HFFc6 (cell line): ENCODE measurements around the gene MRPS24. TPM values are rescaled to one million over a fixed set of nuclear protein-coding genes. Genes with fewer than 3 reads are reported as not detected.

ENCODE experiments used
- DNase-seq: peaks from one replicate; pipeline ENCODE4 v3.0.0-alpha.2; 2018
- H3K27ac Mint-ChIP-seq: 2 replicates; pipeline ENCODE4 v1.8.0; 2020; ENCODE audit warnings: mild to moderate bottlenecking, mixed read lengths
- H3K27me3 Mint-ChIP-seq: 2 replicates; pipeline ENCODE4 v1.8.0; 2021; ENCODE audit warnings: mild to moderate bottlenecking, moderate library complexity, mixed read lengths; ENCODE audit not compliant: insufficient read depth
- H3K36me3 Mint-ChIP-seq: 2 replicates; pipeline ENCODE4 v1.8.0; 2021; ENCODE audit warnings: low read depth, mixed read lengths
- H3K4me1 Mint-ChIP-seq: 2 replicates; pipeline ENCODE4 v1.8.0; 2020; ENCODE audit warnings: low read depth, mixed read lengths
- H3K4me3 Mint-ChIP-seq: 2 replicates; pipeline ENCODE4 v1.8.0; 2020; ENCODE audit warnings: mild to moderate bottlenecking, moderate library complexity, mixed read lengths
- H3K9me3 Mint-ChIP-seq: 2 replicates; pipeline ENCODE4 v1.8.0; 2020; ENCODE audit warnings: mild to moderate bottlenecking, mixed read lengths
- total RNA-seq, 6 experiments: library from RNA; stranded (reverse); fragmentation: NEBNext Ultra II Directional; extraction: Animal tissue kit (Norgen Biotek cat#: 25700); gene quantifications; 2 replicates in 1 of 6; 3 replicates in 5 of 6; pipeline ENCODE4 v1.2.3, GENCODE V29; 2021
- TF ChIP-seq, protein P1 (sequence below): fragments of 200-600 bp; sonication (generic); IDR thresholded peaks from 2 replicates; pipeline ENCODE4 v1.5.0; 2021; ENCODE audit warnings: antibody characterized with exemption, mild to moderate bottlenecking

Gene MRPS24
- total RNA-seq, 6 experiments from 2014 or later, result 158 to 211 (median 199) TPM

DNA sequence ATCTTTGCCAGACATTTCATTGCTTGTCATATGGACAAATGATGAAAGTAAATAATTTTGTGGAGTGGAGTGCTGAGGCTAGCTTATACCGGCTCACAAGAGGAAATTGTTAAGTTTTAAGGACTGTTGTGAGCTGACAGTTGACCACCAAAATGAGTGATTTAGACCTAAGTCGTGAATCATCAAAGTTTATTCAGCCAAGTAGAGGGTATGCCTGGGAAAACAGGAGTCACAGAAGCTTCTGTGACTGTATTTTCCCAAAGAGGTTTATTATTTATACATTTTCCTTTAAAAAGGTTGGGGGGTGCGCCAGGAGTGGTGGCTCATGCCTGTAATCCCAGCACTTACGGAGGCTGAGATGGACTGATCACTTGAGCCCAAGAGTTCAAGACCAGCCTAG, 21.8 kb downstream of the MRPS24 start:
- peak; percentile 14 for DNase-seq

DNA sequence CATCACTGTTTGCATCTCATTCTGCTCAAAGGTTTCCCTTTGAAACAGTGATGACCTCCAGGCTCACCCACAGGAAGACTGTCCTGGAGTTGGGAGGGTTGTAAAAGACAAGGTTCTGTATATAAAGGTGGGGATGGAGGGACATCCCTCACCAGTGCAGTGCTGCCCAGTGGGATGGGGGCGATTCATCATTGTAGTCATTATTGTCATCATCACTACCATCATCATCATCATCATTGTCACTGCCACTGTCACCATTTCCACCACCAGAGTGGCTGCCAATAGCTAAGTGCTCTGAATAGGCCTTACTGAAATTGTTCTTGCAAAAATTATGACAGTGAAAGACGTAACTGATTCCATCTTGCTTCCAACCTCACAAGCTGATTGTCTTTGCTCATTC, 24.7 kb downstream of the MRPS24 start:
- TF ChIP-seq, protein P1, sequence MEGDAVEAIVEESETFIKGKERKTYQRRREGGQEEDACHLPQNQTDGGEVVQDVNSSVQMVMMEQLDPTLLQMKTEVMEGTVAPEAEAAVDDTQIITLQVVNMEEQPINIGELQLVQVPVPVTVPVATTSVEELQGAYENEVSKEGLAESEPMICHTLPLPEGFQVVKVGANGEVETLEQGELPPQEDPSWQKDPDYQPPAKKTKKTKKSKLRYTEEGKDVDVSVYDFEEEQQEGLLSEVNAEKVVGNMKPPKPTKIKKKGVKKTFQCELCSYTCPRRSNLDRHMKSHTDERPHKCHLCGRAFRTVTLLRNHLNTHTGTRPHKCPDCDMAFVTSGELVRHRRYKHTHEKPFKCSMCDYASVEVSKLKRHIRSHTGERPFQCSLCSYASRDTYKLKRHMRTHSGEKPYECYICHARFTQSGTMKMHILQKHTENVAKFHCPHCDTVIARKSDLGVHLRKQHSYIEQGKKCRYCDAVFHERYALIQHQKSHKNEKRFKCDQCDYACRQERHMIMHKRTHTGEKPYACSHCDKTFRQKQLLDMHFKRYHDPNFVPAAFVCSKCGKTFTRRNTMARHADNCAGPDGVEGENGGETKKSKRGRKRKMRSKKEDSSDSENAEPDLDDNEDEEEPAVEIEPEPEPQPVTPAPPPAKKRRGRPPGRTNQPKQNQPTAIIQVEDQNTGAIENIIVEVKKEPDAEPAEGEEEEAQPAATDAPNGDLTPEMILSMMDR, result no peak
- H3K9me3 Mint-ChIP-seq, result no peaks in the 10 kb centered on the region
- DNase-seq, result no peak
- H3K27me3 Mint-ChIP-seq, result peaks cover 2% of the 10 kb centered on the region
- H3K4me1 Mint-ChIP-seq, result peaks cover 19% of the 10 kb centered on the region
- no peak overlapping the region for H3K27ac Mint-ChIP-seq
- H3K36me3 Mint-ChIP-seq, result no peaks in the 10 kb centered on the region
- H3K4me3 Mint-ChIP-seq, result no peak overlapping the region

More for the DNA sequence above, 21.8 kb downstream of the MRPS24 start:
- Mint-ChIP-seq H3K27ac (no peak overlapping the region), H3K27me3 (peaks cover 15% of the 10 kb centered on the region), H3K9me3 (no peaks in the 10 kb centered on the region), H3K4me3 (no peak overlapping the region), H3K4me1 (peaks cover 19% of the 10 kb centered on the region), H3K36me3 (no peaks in the 10 kb centered on the region; the same call in 1 of the 2 replicates)
- TF ChIP-seq, protein P1, result no peak

DNA sequence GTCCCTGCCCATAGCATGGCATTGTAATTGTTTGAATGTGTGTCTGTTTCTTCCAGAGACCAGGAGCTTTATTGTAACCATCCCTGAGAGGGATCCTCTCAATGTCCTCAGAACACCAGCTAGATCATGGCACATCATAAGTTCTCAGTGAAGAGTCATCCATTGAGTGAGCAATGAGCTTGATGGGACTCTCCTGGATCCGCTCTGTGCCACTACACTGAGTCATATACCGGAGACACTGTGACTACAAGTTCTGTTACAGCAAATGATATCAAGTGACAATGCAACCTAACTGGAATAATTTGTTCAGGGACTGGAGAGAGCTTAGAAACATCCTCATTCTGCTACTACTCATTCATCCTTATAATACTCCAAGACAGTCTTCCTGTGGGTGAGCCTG, 25.1 kb downstream of the MRPS24 start:
- TF ChIP-seq, protein P1, result no peak
- H3K9me3 Mint-ChIP-seq, result no peaks in the 10 kb centered on the region
- H3K4me3 Mint-ChIP-seq, result no peak overlapping the region
- peaks cover 2% of the 10 kb centered on the region for H3K27me3 Mint-ChIP-seq
- no peak overlapping the region for H3K27ac Mint-ChIP-seq
- H3K36me3 Mint-ChIP-seq, result no peaks in the 10 kb centered on the region
- DNase-seq, result peak; percentile 30
- peaks cover 19% of the 10 kb centered on the region for H3K4me1 Mint-ChIP-seq

DNA sequence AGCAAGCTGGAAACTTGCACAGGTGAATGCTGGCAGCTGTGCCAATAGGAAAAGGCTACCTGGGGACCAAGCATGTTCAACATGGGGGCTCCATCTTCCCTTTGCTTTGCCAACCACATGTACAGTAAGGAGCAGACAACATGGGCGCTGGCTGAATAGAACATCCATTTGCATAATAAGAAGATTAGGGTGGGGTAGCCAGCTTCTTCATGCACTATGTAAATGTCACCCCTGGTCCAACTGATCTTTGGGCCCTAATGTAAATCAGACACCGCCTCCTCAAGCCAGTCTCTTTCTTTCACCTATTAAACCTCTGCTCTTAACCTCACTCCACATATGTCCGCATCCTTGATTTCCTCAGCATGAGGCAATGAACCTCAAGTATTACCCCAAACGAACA, 26.0 kb downstream of the MRPS24 start:
- no peak overlapping the region for H3K27ac Mint-ChIP-seq
- H3K9me3 Mint-ChIP-seq, result no peaks in the 10 kb centered on the region
- no peaks in the 10 kb centered on the region for H3K36me3 Mint-ChIP-seq
- peaks cover 25% of the 10 kb centered on the region for H3K4me1 Mint-ChIP-seq
- peaks cover 3% of the 10 kb centered on the region for H3K27me3 Mint-ChIP-seq
- TF ChIP-seq, protein P1, result no peak
- no peak for DNase-seq
- no peak overlapping the region for H3K4me3 Mint-ChIP-seq

DNA sequence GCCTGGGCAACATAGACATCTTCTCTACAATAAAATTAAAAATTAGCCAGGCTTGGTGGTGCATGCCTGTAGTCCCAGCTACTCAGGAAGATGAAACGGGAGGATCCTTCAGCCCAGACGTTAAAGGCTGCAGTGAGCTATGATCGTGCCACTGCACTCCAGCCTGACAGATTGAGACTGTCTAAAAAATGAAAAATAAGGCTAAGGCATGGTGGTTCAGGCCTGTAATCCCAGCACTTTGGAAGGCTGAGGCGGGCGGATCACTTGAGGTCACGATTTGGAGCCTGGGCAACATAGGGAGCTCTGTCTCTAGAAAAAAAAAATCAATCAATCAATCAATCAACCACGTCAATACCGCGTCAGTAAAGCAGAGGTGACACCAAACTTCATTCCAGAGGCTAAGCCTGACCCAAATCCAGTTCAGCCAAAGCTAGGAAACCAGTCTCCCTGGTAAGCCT, 31.1 kb downstream of the MRPS24 start:
- peaks cover 13% of the 10 kb centered on the region for H3K4me1 Mint-ChIP-seq
- H3K27me3 Mint-ChIP-seq, result peaks cover 2% of the 10 kb centered on the region
- H3K27ac Mint-ChIP-seq, result no peak overlapping the region
- peaks cover 7% of the 10 kb centered on the region for H3K9me3 Mint-ChIP-seq
- peaks cover 6% of the 10 kb centered on the region; the same call in 1 of the 2 replicates for H3K36me3 Mint-ChIP-seq
- H3K4me3 Mint-ChIP-seq, result no peak overlapping the region; the same call in 1 of the 2 replicates
- DNase-seq, result no peak
- TF ChIP-seq, protein P1, result no peak
